Measurements from ENCODE around the gene SIGLEC15.
"Not testable (repeated sequence)": the region's sequence is repeated elsewhere in the genome, so short reads cannot be mapped to it uniquely, and the experiment has no call there.

SIGLEC15 gene

DNA sequence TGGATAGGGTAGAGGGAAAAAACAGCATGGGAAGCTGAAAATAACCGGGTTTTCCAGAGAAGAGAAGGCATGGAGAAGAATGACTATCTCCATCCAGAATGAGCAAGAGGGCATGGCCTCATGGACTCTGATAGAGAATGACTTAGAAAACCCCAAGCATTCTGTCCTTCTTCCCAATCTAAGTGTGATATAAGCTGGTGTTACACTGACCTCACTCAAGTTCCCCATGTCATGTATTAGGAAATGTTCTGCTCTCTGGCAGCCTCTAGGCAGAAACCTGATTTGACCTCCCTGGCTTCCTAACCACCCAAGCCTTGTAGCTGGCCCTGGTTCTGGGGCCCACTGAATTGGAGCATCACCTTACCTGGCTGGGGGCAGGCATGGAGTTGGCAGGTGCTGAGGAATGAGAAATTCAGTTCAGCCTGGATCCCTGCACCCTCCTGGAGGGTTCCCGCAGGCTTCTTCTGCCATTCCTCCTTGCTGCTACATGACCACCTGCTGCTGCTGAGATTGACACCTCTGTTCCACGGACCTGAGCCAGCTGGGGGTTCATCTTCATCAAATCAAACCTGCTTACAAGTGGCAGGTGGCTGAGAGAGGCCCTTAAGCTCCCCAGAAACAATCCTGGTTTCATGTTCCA lies 5.2 kb upstream of the SIGLEC15 start:
- no peak for DNase-seq

GRCh38 chr18:45821026-45821425 lies 4.4 kb upstream of the SIGLEC15 start:
- no peak for DNase-seq

- DNase-seq: no peak
Observed at GRCh38 chr18:45821711-45822110, 3.8 kb upstream of the SIGLEC15 start.

GRCh38 chr18:45826084-45826483 lies 609 bp downstream of the SIGLEC15 start:
- no peak for DNase-seq

GRCh38 chr18:45826716-45827115 lies 1.2 kb downstream of the SIGLEC15 start:
- not testable (repeated sequence) for DNase-seq

GRCh38 chr18:45828917-45829811 lies 3.7 kb downstream of the SIGLEC15 start:
- DNase-seq: no peak

DNA sequence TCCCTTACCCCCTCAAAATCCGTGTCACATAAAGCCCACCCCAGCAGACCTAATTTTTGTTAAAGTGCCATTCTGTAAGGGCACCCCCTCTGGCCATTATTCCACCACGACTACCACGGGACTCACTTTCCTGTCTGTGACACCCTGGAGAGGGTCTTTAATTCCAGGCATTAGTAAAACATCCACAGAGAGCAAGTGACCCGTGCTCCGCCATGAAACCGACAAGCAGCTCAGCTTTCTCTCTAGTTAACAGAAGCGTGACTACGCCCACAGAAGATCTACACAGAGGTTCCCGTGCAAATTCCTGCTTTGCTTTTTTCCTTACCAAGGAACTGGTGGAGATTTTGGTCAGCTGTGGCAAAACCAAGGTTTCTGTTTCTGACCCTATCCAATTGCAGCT lies 4.4 kb downstream of the SIGLEC15 start:
- no peak for DNase-seq

DNA sequence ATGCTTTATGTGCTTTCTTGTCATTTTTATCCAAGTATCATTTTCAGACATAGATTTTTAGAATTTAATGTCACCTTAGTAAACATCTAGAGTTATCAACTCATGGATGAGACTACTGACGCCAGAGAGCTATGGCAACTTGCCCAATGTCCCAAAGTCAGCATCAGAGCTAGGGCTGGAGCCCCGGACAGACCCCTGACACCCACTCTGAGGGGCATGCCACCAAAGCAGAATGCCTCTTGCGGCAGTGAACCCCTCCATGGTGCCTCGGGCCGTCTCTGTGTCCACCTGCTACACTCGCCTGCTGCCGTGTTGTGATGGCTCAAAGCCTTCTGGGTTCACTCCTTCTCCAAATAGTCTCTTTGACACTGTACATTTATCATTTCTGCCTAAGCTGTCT lies 5.4 kb downstream of the SIGLEC15 start:
- DNase-seq: no peak

- DNase-seq: no peak
Observed at GRCh38 chr18:45833846-45834245, 8.4 kb downstream of the SIGLEC15 start.

DNA sequence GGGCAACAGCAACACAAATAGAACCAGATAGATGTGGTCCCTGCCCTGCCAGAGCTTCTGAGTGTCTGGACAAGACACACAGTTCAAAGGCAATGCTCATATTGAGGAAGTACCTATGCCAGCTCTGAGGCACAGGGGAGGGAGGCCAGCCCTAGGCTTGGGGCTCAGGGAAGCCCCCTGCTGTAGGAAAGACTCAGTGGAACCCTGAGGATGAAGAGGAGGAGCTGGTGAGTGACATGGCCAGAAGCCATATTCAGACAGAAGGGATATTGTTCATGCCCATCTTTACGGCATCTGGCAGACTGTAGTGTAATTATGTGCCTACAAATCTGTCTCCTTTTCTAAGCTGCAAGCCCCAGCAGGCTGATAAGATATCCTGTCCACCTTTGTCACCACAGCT lies 8.8 kb downstream of the SIGLEC15 start:
- no peak for DNase-seq

- no peak for DNase-seq
Observed at GRCh38 chr18:45835057-45835636, 9.7 kb downstream of the SIGLEC15 start.

- no peak for DNase-seq
Observed at GRCh38 chr18:45836242-45837205, 11.0 kb downstream of the SIGLEC15 start.

DNA sequence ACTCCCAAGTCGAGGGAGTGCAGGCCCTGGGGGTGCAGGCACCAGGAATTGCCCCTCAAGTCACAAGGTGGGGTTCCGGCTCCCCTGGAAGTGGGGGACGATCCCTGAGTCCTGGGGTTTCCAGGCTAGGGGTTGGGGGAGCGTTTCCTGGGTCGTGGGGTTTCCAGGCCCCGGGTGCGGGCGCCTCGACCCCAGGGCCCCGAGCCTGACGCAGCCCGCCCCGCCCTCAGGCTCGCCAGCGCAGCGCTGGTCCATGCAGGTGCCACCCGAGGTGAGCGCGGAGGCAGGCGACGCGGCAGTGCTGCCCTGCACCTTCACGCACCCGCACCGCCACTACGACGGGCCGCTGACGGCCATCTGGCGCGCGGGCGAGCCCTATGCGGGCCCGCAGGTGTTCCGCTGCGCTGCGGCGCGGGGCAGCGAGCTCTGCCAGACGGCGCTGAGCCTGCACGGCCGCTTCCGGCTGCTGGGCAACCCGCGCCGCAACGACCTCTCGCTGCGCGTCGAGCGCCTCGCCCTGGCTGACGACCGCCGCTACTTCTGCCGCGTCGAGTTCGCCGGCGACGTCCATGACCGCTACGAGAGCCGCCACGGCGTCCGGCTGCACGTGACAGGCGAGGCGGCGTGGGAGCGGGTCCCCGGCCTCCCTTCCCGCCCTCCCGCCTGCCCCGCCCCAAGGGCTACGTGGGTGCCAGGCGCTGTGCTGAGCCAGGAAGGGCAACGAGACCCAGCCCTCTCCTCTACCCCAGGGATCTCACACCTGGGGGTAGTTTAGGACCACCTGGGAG lies 12.0 kb downstream of the SIGLEC15 start:
- DNase-seq: peak in 2 of 51 donors; percentile 12

DNA sequence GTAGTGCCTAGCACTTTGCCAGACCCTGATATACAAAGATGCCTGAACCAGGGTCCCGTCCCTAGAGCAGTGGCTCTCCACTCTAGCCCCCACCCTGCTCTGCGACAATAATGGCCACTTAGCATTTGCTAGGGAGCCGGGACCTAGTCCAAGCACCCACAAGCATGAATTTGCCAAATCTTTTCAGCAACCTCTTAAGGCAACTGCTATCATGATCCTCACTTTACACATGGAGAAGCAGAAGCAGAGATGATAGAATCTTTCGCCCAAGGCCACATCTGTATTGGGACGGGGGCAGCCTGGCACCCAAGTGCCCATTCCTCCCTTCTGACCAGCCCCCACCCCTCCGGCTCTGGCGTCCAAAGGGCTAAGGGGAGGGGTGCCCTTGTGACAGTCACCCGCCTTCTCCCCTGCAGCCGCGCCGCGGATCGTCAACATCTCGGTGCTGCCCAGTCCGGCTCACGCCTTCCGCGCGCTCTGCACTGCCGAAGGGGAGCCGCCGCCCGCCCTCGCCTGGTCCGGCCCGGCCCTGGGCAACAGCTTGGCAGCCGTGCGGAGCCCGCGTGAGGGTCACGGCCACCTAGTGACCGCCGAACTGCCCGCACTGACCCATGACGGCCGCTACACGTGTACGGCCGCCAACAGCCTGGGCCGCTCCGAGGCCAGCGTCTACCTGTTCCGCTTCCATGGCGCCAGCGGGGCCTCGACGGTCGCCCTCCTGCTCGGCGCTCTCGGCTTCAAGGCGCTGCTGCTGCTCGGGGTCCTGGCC lies 13.0 kb downstream of the SIGLEC15 start:
- DNase-seq: peak in 2 of 51 donors; percentile 14 to 27

GRCh38 chr18:45839414-45840395 lies 14.2 kb downstream of the SIGLEC15 start:
- no peak for DNase-seq

GRCh38 chr18:45841060-45841764 lies 15.7 kb downstream of the SIGLEC15 start:
- no peak for DNase-seq

- no peak for DNase-seq
Observed at GRCh38 chr18:45841765-45842442, 16.4 kb downstream of the SIGLEC15 start.
